T-helper 17 cell (primary cell): ENCODE measurements around the gene NOXO1. TPM values are rescaled to one million over a fixed set of nuclear protein-coding genes. Genes with fewer than 3 reads are reported as not detected.

Experiments used
- ATAC-seq: fragments of 150-1000 bp; cut with Tn5 transposase; 2 replicates; pipeline ENCODE4 v1.10.0; 2021; ENCODE audit warnings: mild to moderate bottlenecking, moderate library complexity
- DNase-seq, 3 donors: peaks; one replicate each; pipeline versions ENCODE4 v3.0.0 to v3.0.0-alpha.2; 2020 to 2021
- H3K9me3 ChIP-seq: one replicate; pipeline ENCODE4 v1.7.0; 2013; ENCODE audit warnings: low read length, mild to moderate bottlenecking; ENCODE audit not compliant: control insufficient read depth, poor library complexity, severe bottlenecking
- H3K27ac Mint-ChIP-seq: one replicate; pipeline ENCODE4 v1.8.0; 2022; ENCODE audit warnings: mild to moderate bottlenecking, moderate library complexity, mixed read lengths
- H3K27me3 Mint-ChIP-seq: one replicate; pipeline ENCODE4 v1.8.0; 2022; ENCODE audit warnings: mixed read lengths
- H3K36me3 Mint-ChIP-seq: one replicate; pipeline ENCODE4 v1.8.0; 2022; ENCODE audit warnings: low read depth, mixed read lengths
- H3K4me1 Mint-ChIP-seq: one replicate; pipeline ENCODE4 v1.8.0; 2022; ENCODE audit warnings: mild to moderate bottlenecking, mixed read lengths
- H3K4me3 Mint-ChIP-seq: one replicate; pipeline ENCODE4 v1.8.0; 2022; ENCODE audit warnings: mild to moderate bottlenecking, moderate library complexity, mixed read lengths
- total RNA-seq, 4 donors: library from RNA in 2 of 4; stranded (reverse) in 2 of 4; gene quantifications; one replicate each; pipeline ENCODE4 v1.2.3 and lab custom pipeline; 2022 to 2026

The NOXO1 gene
- total RNA-seq, 2 donors from 2014 or later: 0.40 to 0.78 TPM

- Mint-ChIP-seq H3K4me1 (peaks cover 25% of the 10 kb centered on the region), H3K27ac (peak overlapping the region; percentile 83), H3K27me3 (no peaks in the 10 kb centered on the region), H3K36me3 (no peaks in the 10 kb centered on the region), H3K4me3 (peak overlapping the region; percentile 88)
- DNase-seq: no peak
- ATAC-seq: no peak
- H3K9me3 ChIP-seq: no peaks in the 10 kb centered on the region
Observed at GRCh38 chr16:2007081-2007836, 26.0 kb upstream of the NOXO1 start.

GRCh38 chr16:2006317-2006716, 25.0 kb upstream of the NOXO1 start:
- DNase-seq: no peak
- H3K4me3 Mint-ChIP-seq: peak overlapping the region; percentile 67
- no peaks in the 10 kb centered on the region for H3K9me3 ChIP-seq
- peak overlapping the region; percentile 83 for H3K27ac Mint-ChIP-seq
- no peaks in the 10 kb centered on the region for H3K36me3 Mint-ChIP-seq
- no peaks in the 10 kb centered on the region for H3K27me3 Mint-ChIP-seq
- ATAC-seq: no peak
- peaks cover 25% of the 10 kb centered on the region for H3K4me1 Mint-ChIP-seq

- Mint-ChIP-seq H3K4me1 (peaks cover 25% of the 10 kb centered on the region), H3K4me3 (no peak overlapping the region), H3K27ac (no peak overlapping the region), H3K36me3 (no peaks in the 10 kb centered on the region), H3K27me3 (no peaks in the 10 kb centered on the region)
- ATAC-seq (no peak), DNase-seq (no peak)
- H3K9me3 ChIP-seq: no peaks in the 10 kb centered on the region
Observed at GRCh38 chr16:2005646-2006045, 24.4 kb upstream of the NOXO1 start.

- no peak for ATAC-seq
Observed at GRCh38 chr16:2004795-2005517, 23.7 kb upstream of the NOXO1 start.

GRCh38 chr16:2003827-2004641, 22.8 kb upstream of the NOXO1 start:
- ATAC-seq (peak; percentile 98), DNase-seq (peak; percentile 75 to 89 (median 78))
- Mint-ChIP-seq H3K4me3 (no peak overlapping the region), H3K36me3 (no peaks in the 10 kb centered on the region), H3K4me1 (peaks cover 22% of the 10 kb centered on the region), H3K27me3 (no peaks in the 10 kb centered on the region), H3K27ac (no peak overlapping the region)
- no peaks in the 10 kb centered on the region for H3K9me3 ChIP-seq

More at GRCh38 chr16:2004795-2005517, 23.7 kb upstream of the NOXO1 start:
- peaks cover 22% of the 10 kb centered on the region for H3K4me1 Mint-ChIP-seq
- no peak overlapping the region for H3K27ac Mint-ChIP-seq
- H3K9me3 ChIP-seq: no peaks in the 10 kb centered on the region
- no peak for DNase-seq
- no peaks in the 10 kb centered on the region for H3K36me3 Mint-ChIP-seq
- H3K4me3 Mint-ChIP-seq: peak overlapping the region; percentile 55
- H3K27me3 Mint-ChIP-seq: no peaks in the 10 kb centered on the region

- Mint-ChIP-seq H3K4me1 (peaks cover 16% of the 10 kb centered on the region), H3K4me3 (no peak overlapping the region), H3K27me3 (no peaks in the 10 kb centered on the region), H3K27ac (no peak overlapping the region), H3K36me3 (no peaks in the 10 kb centered on the region)
- DNase-seq (no peak), ATAC-seq (no peak)
- no peaks in the 10 kb centered on the region for H3K9me3 ChIP-seq
Observed at GRCh38 chr16:2003231-2003826, 22.1 kb upstream of the NOXO1 start.

- H3K4me1 Mint-ChIP-seq: peaks cover 12% of the 10 kb centered on the region
- no peaks in the 10 kb centered on the region for H3K27me3 Mint-ChIP-seq
- ATAC-seq (no peak), DNase-seq (no peak)
- no peak overlapping the region for H3K27ac Mint-ChIP-seq
- no peaks in the 10 kb centered on the region for H3K9me3 ChIP-seq
- no peak overlapping the region for H3K4me3 Mint-ChIP-seq
- H3K36me3 Mint-ChIP-seq: no peaks in the 10 kb centered on the region
Observed at GRCh38 chr16:2002406-2003230, 21.3 kb upstream of the NOXO1 start.

- Mint-ChIP-seq H3K36me3 (no peaks in the 10 kb centered on the region), H3K27me3 (no peaks in the 10 kb centered on the region), H3K27ac (peak overlapping the region; percentile 49), H3K4me1 (peaks cover 8% of the 10 kb centered on the region), H3K4me3 (no peak overlapping the region)
- H3K9me3 ChIP-seq: no peaks in the 10 kb centered on the region
- DNase-seq (no peak), ATAC-seq (no peak)
Observed at GRCh38 chr16:2001456-2002355, 20.4 kb upstream of the NOXO1 start.

- H3K27me3 Mint-ChIP-seq: no peaks in the 10 kb centered on the region
- no peak overlapping the region for H3K4me3 Mint-ChIP-seq
Observed at GRCh38 chr16:2001035-2001434, 19.8 kb upstream of the NOXO1 start.

GRCh38 chr16:1999866-2000514, 18.7 kb upstream of the NOXO1 start:
- no peaks in the 10 kb centered on the region for H3K9me3 ChIP-seq
- Mint-ChIP-seq H3K27me3 (no peaks in the 10 kb centered on the region), H3K4me1 (peaks cover 7% of the 10 kb centered on the region), H3K4me3 (no peak overlapping the region), H3K27ac (no peak overlapping the region), H3K36me3 (no peaks in the 10 kb centered on the region)
- no peak for DNase-seq
- no peak for ATAC-seq

More at GRCh38 chr16:2001035-2001434, 19.8 kb upstream of the NOXO1 start:
- Mint-ChIP-seq H3K27ac (peak overlapping the region; percentile 49), H3K36me3 (no peaks in the 10 kb centered on the region), H3K4me1 (peaks cover 6% of the 10 kb centered on the region)
- ATAC-seq (no peak), DNase-seq (no peak)
- no peaks in the 10 kb centered on the region for H3K9me3 ChIP-seq
